Brain pericyte (primary cell): ENCODE measurements around the gene PWP1.

ENCODE experiments used
- DNase-seq: peaks from one replicate; pipeline ENCODE4 v3.0.0-alpha.2; 2012; ENCODE audit warnings: low read depth, low spot score

Gene PWP1

GRCh38 chr12:107685360-107686248, at the start of gene PWP1:
Gene PWP1 (plus strand): TSS chr12:107685799. CDS start chr12:107685900, 101 bp downstream.
- peak; percentile 79 for DNase-seq

- no peak for DNase-seq
Observed at GRCh38 chr12:107641154-107641553, 44.4 kb upstream of the PWP1 start.

- no peak for DNase-seq
Observed at GRCh38 chr12:107642240-107642639, 43.4 kb upstream of the PWP1 start.

GRCh38 chr12:107645630-107646333, 39.8 kb upstream of the PWP1 start:
- peak; percentile 5 for DNase-seq

- no peak for DNase-seq
Observed at GRCh38 chr12:107646436-107646835, 39.2 kb upstream of the PWP1 start.

GRCh38 chr12:107649661-107650061, 35.9 kb upstream of the PWP1 start:
- DNase-seq, result no peak

GRCh38 chr12:107650977-107651376, 34.6 kb upstream of the PWP1 start:
- DNase-seq, result no peak

GRCh38 chr12:107651571-107652449, 33.8 kb upstream of the PWP1 start:
- no peak for DNase-seq

- no peak for DNase-seq
Observed at GRCh38 chr12:107653519-107653918, 32.1 kb upstream of the PWP1 start.

- no peak for DNase-seq
Observed at GRCh38 chr12:107654873-107655272, 30.7 kb upstream of the PWP1 start.

GRCh38 chr12:107655281-107656065, 30.1 kb upstream of the PWP1 start:
- DNase-seq, result no peak

GRCh38 chr12:107656302-107656701, 29.3 kb upstream of the PWP1 start:
- DNase-seq, result no peak

GRCh38 chr12:107657133-107657532, 28.5 kb upstream of the PWP1 start:
- DNase-seq, result no peak

- DNase-seq, result no peak
Observed at GRCh38 chr12:107657621-107658020, 28.0 kb upstream of the PWP1 start.

GRCh38 chr12:107660235-107660634, 25.4 kb upstream of the PWP1 start:
- DNase-seq, result no peak

- no peak for DNase-seq
Observed at GRCh38 chr12:107660861-107661415, 24.7 kb upstream of the PWP1 start.

- DNase-seq, result no peak
Observed at GRCh38 chr12:107661830-107662229, 23.8 kb upstream of the PWP1 start.

GRCh38 chr12:107662484-107662883, 23.1 kb upstream of the PWP1 start:
- DNase-seq, result no peak

GRCh38 chr12:107663277-107663676, 22.3 kb upstream of the PWP1 start:
- DNase-seq, result no peak

GRCh38 chr12:107666009-107666408, 19.6 kb upstream of the PWP1 start:
- DNase-seq, result no peak

- DNase-seq, result no peak
Observed at GRCh38 chr12:107667464-107667863, 18.1 kb upstream of the PWP1 start.
